ENCODE measurements around the gene LEF1. TPM values are rescaled to one million over a fixed set of nuclear protein-coding genes. Genes with fewer than 3 reads are reported as not detected.
A peak's percentile ranks its signal among the peaks of the same experiment; 100 is the strongest.

Gene LEF1
- total RNA-seq, 1 donor from 2014 or later, result 19.4 TPM

DNA sequence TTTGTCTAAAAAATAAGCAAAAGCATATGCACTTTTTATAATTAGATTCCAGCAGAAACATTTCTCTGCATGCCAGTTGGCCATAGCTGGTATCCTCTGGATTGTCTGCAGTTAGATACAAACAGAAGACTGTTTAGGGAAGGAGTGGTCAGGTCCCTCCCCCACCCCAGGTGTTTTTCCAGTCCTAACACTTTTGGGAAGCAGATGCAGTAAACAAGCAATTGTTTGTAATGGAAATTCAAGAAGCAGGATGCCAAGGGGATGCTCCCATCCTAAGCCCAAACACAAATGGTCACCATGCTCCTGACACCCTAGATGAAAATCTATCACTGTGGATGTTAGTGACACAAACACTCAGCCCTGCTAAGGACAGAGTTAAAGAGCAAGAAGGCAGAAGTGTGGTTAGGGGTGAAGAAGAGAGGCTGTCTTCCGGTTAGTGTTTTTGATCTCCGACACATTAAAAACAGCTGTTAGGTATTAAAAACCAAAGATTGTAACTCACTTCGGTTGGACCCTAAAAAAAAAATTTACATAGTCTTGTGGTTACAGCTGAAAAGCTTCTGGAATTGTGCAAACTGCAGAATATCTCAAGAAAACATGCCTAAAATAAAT lies 7.9 kb downstream of the LEF1 start:
- H4K20me1 ChIP-seq (ENCODE audit: low read depth), result peaks cover 24% of the 10 kb centered on the region
- H3K27ac ChIP-seq, result no peak overlapping the region
- H3K4me1 ChIP-seq, result no peaks in the 10 kb centered on the region
- Mint-ChIP-seq H3K9me3 (no peaks in the 10 kb centered on the region), H3K4me3 (no peak overlapping the region), H3K27ac (no peak overlapping the region), H3K36me3 (peaks cover 28% of the 10 kb centered on the region), H3K4me1 (peaks cover 29% of the 10 kb centered on the region), H3K27me3 (ENCODE audit: insufficient read depth, low read depth) (no peaks in the 10 kb centered on the region)
- no peaks in the 10 kb centered on the region for H3K9me3 ChIP-seq (ENCODE audit: low read depth)
- DNase-seq (ENCODE audit: low spot score), result no peak
- H3K79me2 ChIP-seq (ENCODE audit: low read depth), result no peaks in the 10 kb centered on the region
- peaks cover 1% of the 10 kb centered on the region for H3F3A ChIP-seq (ENCODE audit: low read depth)
- no peaks in the 10 kb centered on the region for H3K36me3 ChIP-seq
- no peak for TF ChIP-seq EZH2phosphoT487 (IDR thresholded peaks at IDR 0.05)
- no peak for TF ChIP-seq CTCF (IDR thresholded peaks at IDR 0.05)
- no peak for TF ChIP-seq EZH2 (IDR thresholded peaks at IDR 0.05)
- peaks cover 98% of the 10 kb centered on the region for H3K27me3 ChIP-seq
- no peak overlapping the region for H3K4me3 ChIP-seq
- no peak overlapping the region for H2AFZ ChIP-seq (replicated peaks)
- no peak overlapping the region for H3K9ac ChIP-seq
- H3K4me2 ChIP-seq, result no peak overlapping the region

GRCh38 chr4:108159845-108160244 lies 8.9 kb downstream of the LEF1 start:
- TF ChIP-seq EZH2 (IDR thresholded peaks at IDR 0.05), result no peak
- H3K4me1 Mint-ChIP-seq, result peaks cover 27% of the 10 kb centered on the region
- H3K79me2 ChIP-seq (ENCODE audit: low read depth), result no peaks in the 10 kb centered on the region
- H2AFZ ChIP-seq (replicated peaks), result no peak overlapping the region
- H3K27me3 Mint-ChIP-seq (ENCODE audit: insufficient read depth, low read depth), result no peaks in the 10 kb centered on the region
- H3K4me3 Mint-ChIP-seq, result no peak overlapping the region
- no peak for DNase-seq (ENCODE audit: low spot score)
- H3F3A ChIP-seq (ENCODE audit: low read depth), result no peaks in the 10 kb centered on the region
- H3K9me3 Mint-ChIP-seq, result no peaks in the 10 kb centered on the region
- peaks cover 5% of the 10 kb centered on the region for H3K4me1 ChIP-seq
- H3K9me3 ChIP-seq (ENCODE audit: low read depth), result no peaks in the 10 kb centered on the region
- no peak overlapping the region for H3K4me3 ChIP-seq
- H4K20me1 ChIP-seq (ENCODE audit: low read depth), result peaks cover 14% of the 10 kb centered on the region
- peaks cover 91% of the 10 kb centered on the region for H3K27me3 ChIP-seq
- no peak overlapping the region for H3K27ac ChIP-seq
- H3K9ac ChIP-seq, result no peak overlapping the region
- H3K4me2 ChIP-seq, result no peak overlapping the region
- no peaks in the 10 kb centered on the region for H3K36me3 ChIP-seq
- H3K36me3 Mint-ChIP-seq, result peaks cover 28% of the 10 kb centered on the region
- H3K27ac Mint-ChIP-seq, result no peak overlapping the region

- Histone ChIP-seq H2AFZ (replicated peaks) (no peak overlapping the region), H3K27ac (no peak overlapping the region), H3K27me3 (peaks cover 70% of the 10 kb centered on the region), H4K20me1 (ENCODE audit: low read depth) (peaks cover 5% of the 10 kb centered on the region), H3F3A (ENCODE audit: low read depth) (no peaks in the 10 kb centered on the region), H3K9ac (no peak overlapping the region), H3K79me2 (ENCODE audit: low read depth) (no peaks in the 10 kb centered on the region), H3K4me1 (peaks cover 6% of the 10 kb centered on the region), H3K36me3 (no peaks in the 10 kb centered on the region), H3K4me2 (no peak overlapping the region), H3K4me3 (no peak overlapping the region), H3K9me3 (ENCODE audit: low read depth) (no peaks in the 10 kb centered on the region)
- Mint-ChIP-seq H3K4me3 (no peak overlapping the region), H3K27ac (peak overlapping the region; percentile 83), H3K4me1 (peaks cover 22% of the 10 kb centered on the region), H3K27me3 (ENCODE audit: insufficient read depth, low read depth) (no peaks in the 10 kb centered on the region), H3K36me3 (peaks cover 27% of the 10 kb centered on the region), H3K9me3 (no peaks in the 10 kb centered on the region)
- TF ChIP-seq CTCF (IDR thresholded peaks at IDR 0.05) (no peak), EZH2phosphoT487 (IDR thresholded peaks at IDR 0.05) (no peak), EZH2 (IDR thresholded peaks at IDR 0.05) (no peak)
- no peak for DNase-seq (ENCODE audit: low spot score)
Observed at GRCh38 chr4:108157655-108158054, 11.1 kb downstream of the LEF1 start.

GRCh38 chr4:108156391-108156790 lies 12.3 kb downstream of the LEF1 start:
- H3K4me3 ChIP-seq, result no peak overlapping the region
- no peak for TF ChIP-seq CTCF (IDR thresholded peaks at IDR 0.05)
- TF ChIP-seq EZH2 (IDR thresholded peaks at IDR 0.05), result no peak
- no peak for TF ChIP-seq EZH2phosphoT487 (IDR thresholded peaks at IDR 0.05)
- Mint-ChIP-seq H3K4me1 (peaks cover 24% of the 10 kb centered on the region), H3K27ac (no peak overlapping the region), H3K4me3 (no peak overlapping the region), H3K27me3 (ENCODE audit: insufficient read depth, low read depth) (no peaks in the 10 kb centered on the region), H3K36me3 (peaks cover 31% of the 10 kb centered on the region), H3K9me3 (no peaks in the 10 kb centered on the region)
- no peaks in the 10 kb centered on the region for H3F3A ChIP-seq (ENCODE audit: low read depth)
- H2AFZ ChIP-seq (replicated peaks), result no peak overlapping the region
- H3K9me3 ChIP-seq (ENCODE audit: low read depth), result no peaks in the 10 kb centered on the region
- peaks cover 5% of the 10 kb centered on the region for H4K20me1 ChIP-seq (ENCODE audit: low read depth)
- H3K27me3 ChIP-seq, result peaks cover 57% of the 10 kb centered on the region
- H3K36me3 ChIP-seq, result no peaks in the 10 kb centered on the region
- no peak for DNase-seq (ENCODE audit: low spot score)
- no peaks in the 10 kb centered on the region for H3K79me2 ChIP-seq (ENCODE audit: low read depth)
- peaks cover 6% of the 10 kb centered on the region for H3K4me1 ChIP-seq
- no peak overlapping the region for H3K27ac ChIP-seq
- H3K9ac ChIP-seq, result no peak overlapping the region
- no peak overlapping the region for H3K4me2 ChIP-seq

All from neural progenitor cell (in vitro differentiated cells).